Astrocyte (in vitro differentiated cells and primary cell): ENCODE data around the gene RNF169. TPM values are rescaled to one million over a fixed set of nuclear protein-coding genes. Genes with fewer than 3 reads are reported as not detected.

ENCODE experiments used
- DNase-seq: peaks from one replicate; pipeline ENCODE4 v3.0.0-alpha.2; 2010; ENCODE audit warnings: low read depth
- FAIRE-seq: peaks from 2 replicates; lab custom pipeline; 2011; peaks lifted over from hg19 to GRCh38; lab: Jason Lieb, UNC
- H2AFZ ChIP-seq: 2 replicates; pipeline ENCODE4 v1.6.0; 2012; ENCODE audit warnings: low read depth, low read length, inconsistent platforms
- H3K27ac ChIP-seq: 2 replicates; pipeline ENCODE4 v1.5.1; 2011; ENCODE audit warnings: low read depth, low read length, inconsistent platforms
- H3K27me3 ChIP-seq: 2 replicates; pipeline ENCODE4 v1.6.0; 2011; ENCODE audit warnings: low read length, inconsistent platforms; ENCODE audit not compliant: insufficient read depth
- H3K36me3 ChIP-seq: 2 replicates; pipeline ENCODE4 v1.5.1; 2011; ENCODE audit warnings: low read length, inconsistent platforms; ENCODE audit not compliant: insufficient read depth
- H3K4me1 ChIP-seq: 2 replicates; pipeline ENCODE4 v1.5.1; 2011; ENCODE audit warnings: low read length, inconsistent platforms; ENCODE audit not compliant: insufficient read depth
- H3K4me2 ChIP-seq: 2 replicates; pipeline ENCODE4 v1.6.0; 2012; ENCODE audit warnings: low read length, inconsistent platforms
- H3K4me3 ChIP-seq: 2 replicates; pipeline ENCODE4 v1.5.1; 2011; ENCODE audit warnings: low read depth, mild to moderate bottlenecking, low read length, inconsistent platforms; ENCODE audit not compliant: insufficient read depth
- H3K79me2 ChIP-seq: 2 replicates; pipeline ENCODE4 v1.6.0; 2012; ENCODE audit warnings: mild to moderate bottlenecking, low read length, inconsistent platforms; ENCODE audit not compliant: insufficient read depth
- H3K9ac ChIP-seq: 2 replicates; pipeline ENCODE4 v1.6.0; 2012; ENCODE audit warnings: mild to moderate bottlenecking, low read length, inconsistent platforms
- H3K9me3 ChIP-seq: 2 replicates; pipeline ENCODE4 v1.5.1; 2012; ENCODE audit warnings: low read depth, mild to moderate bottlenecking, low read length, inconsistent platforms; ENCODE audit not compliant: insufficient read depth
- H4K20me1 ChIP-seq: 2 replicates; pipeline ENCODE4 v1.6.0; 2012; ENCODE audit warnings: low read length, inconsistent platforms; ENCODE audit not compliant: insufficient read depth
- H3K27ac Mint-ChIP-seq: one replicate; pipeline ENCODE4 v1.8.0; 2021; ENCODE audit warnings: mild to moderate bottlenecking, mixed read lengths; ENCODE audit not compliant: unreplicated experiment
- H3K27me3 Mint-ChIP-seq: one replicate; pipeline ENCODE4 v1.8.0; 2021; ENCODE audit warnings: low read depth, mixed read lengths; ENCODE audit not compliant: unreplicated experiment
- H3K36me3 Mint-ChIP-seq: one replicate; pipeline ENCODE4 v1.8.0; 2021; ENCODE audit warnings: low read depth, mixed read lengths; ENCODE audit not compliant: unreplicated experiment
- H3K4me1 Mint-ChIP-seq: one replicate; pipeline ENCODE4 v1.8.0; 2021; ENCODE audit warnings: low read depth, mixed read lengths; ENCODE audit not compliant: unreplicated experiment
- H3K4me3 Mint-ChIP-seq: one replicate; pipeline ENCODE4 v1.8.0; 2021; ENCODE audit warnings: mild to moderate bottlenecking, moderate library complexity, mixed read lengths; ENCODE audit not compliant: unreplicated experiment
- H3K9me3 Mint-ChIP-seq: one replicate; pipeline ENCODE4 v1.8.0; 2021; ENCODE audit warnings: mild to moderate bottlenecking, mixed read lengths; ENCODE audit not compliant: unreplicated experiment
- EZH2 ChIP-seq: IDR thresholded peaks from 2 replicates; pipeline ENCODE4 v1.6.1; 2012; ENCODE audit warnings: mild to moderate bottlenecking, low read length, inconsistent platforms; ENCODE audit not compliant: insufficient read depth
- total RNA-seq: library from RNA; stranded (reverse); gene quantifications from 2 replicates; pipeline ENCODE4 v1.2.1, GENCODE V29; 2021
- TF ChIP-seq, protein P1 (sequence below): IDR thresholded peaks from 2 replicates; pipeline ENCODE4 v1.5.1; 2011; ENCODE audit warnings: low read depth, mild to moderate bottlenecking, inconsistent platforms, low read length, moderate library complexity; ENCODE audit not compliant: insufficient read depth

The RNF169 gene
- total RNA-seq, 1 donor from 2014 or later: 10.7 TPM

DNA sequence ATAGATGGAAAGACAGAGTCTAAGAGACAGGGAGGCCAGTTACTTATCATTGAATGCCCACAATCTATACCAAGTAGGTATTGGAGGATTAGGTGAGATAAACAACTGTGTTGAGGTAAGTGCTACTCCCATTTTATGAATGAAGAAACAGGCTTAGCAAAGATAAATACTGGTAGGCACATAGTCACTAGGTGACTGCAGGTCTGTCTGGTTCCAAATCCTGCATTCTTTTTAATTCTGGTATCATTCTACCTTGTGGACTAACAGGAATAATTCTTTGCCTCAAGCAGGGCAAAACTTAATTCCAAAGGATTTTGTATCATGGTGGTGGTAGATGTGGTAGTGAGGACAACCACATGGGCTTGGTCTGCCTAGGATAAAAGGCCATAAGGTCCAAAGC lies 28.4 kb downstream of the RNF169 start:
- peaks cover 98% of the 10 kb centered on the region for H3K79me2 ChIP-seq
- H3K27me3 ChIP-seq: no peaks in the 10 kb centered on the region
- H3K9me3 Mint-ChIP-seq: no peaks in the 10 kb centered on the region
- no peak overlapping the region for H3K4me3 ChIP-seq
- H3K4me2 ChIP-seq: no peak overlapping the region
- H3K27ac Mint-ChIP-seq: no peak overlapping the region
- FAIRE-seq (no peak), DNase-seq (no peak)
- no peaks in the 10 kb centered on the region for H3K9me3 ChIP-seq
- H3K36me3 Mint-ChIP-seq: no peaks in the 10 kb centered on the region
- TF ChIP-seq, protein P1, sequence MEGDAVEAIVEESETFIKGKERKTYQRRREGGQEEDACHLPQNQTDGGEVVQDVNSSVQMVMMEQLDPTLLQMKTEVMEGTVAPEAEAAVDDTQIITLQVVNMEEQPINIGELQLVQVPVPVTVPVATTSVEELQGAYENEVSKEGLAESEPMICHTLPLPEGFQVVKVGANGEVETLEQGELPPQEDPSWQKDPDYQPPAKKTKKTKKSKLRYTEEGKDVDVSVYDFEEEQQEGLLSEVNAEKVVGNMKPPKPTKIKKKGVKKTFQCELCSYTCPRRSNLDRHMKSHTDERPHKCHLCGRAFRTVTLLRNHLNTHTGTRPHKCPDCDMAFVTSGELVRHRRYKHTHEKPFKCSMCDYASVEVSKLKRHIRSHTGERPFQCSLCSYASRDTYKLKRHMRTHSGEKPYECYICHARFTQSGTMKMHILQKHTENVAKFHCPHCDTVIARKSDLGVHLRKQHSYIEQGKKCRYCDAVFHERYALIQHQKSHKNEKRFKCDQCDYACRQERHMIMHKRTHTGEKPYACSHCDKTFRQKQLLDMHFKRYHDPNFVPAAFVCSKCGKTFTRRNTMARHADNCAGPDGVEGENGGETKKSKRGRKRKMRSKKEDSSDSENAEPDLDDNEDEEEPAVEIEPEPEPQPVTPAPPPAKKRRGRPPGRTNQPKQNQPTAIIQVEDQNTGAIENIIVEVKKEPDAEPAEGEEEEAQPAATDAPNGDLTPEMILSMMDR: no peak
- no peak for TF ChIP-seq EZH2
- no peaks in the 10 kb centered on the region for H3K27me3 Mint-ChIP-seq
- no peak overlapping the region for H3K4me3 Mint-ChIP-seq
- no peak overlapping the region for H2AFZ ChIP-seq
- H4K20me1 ChIP-seq: peaks cover 80% of the 10 kb centered on the region
- no peak overlapping the region for H3K27ac ChIP-seq
- H3K36me3 ChIP-seq: no peaks in the 10 kb centered on the region
- peaks cover 3% of the 10 kb centered on the region for H3K4me1 Mint-ChIP-seq
- no peaks in the 10 kb centered on the region for H3K4me1 ChIP-seq
- no peak overlapping the region for H3K9ac ChIP-seq

DNA sequence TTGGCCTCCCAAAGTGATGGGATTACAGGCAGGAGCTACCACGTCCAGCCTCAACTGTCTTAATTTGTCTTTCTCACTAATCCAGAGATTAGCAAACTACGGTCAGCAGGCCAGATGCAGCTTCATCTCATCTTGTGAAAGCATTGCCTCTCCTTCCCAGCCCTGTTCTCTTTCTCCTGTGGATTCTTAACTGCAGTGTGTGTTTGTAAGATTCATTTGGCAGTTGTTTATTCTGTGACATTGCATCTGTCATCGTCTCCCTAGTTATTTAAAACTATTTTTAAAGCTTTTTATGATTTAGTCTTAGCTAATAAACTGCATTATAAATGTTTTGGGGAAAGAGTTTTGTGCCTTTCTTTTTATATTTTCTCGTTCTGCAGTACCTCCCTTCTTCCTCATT lies 29.2 kb downstream of the RNF169 start:
- Histone ChIP-seq H4K20me1 (peaks cover 80% of the 10 kb centered on the region), H3K4me2 (no peak overlapping the region), H3K27me3 (no peaks in the 10 kb centered on the region), H3K4me1 (peaks cover under 1% of the 10 kb centered on the region), H3K36me3 (no peaks in the 10 kb centered on the region), H3K27ac (no peak overlapping the region), H2AFZ (no peak overlapping the region), H3K4me3 (no peak overlapping the region), H3K9ac (no peak overlapping the region), H3K9me3 (no peaks in the 10 kb centered on the region), H3K79me2 (peaks cover 96% of the 10 kb centered on the region)
- Mint-ChIP-seq H3K27ac (no peak overlapping the region), H3K9me3 (no peaks in the 10 kb centered on the region), H3K36me3 (no peaks in the 10 kb centered on the region), H3K4me1 (peaks cover 5% of the 10 kb centered on the region), H3K4me3 (no peak overlapping the region), H3K27me3 (no peaks in the 10 kb centered on the region)
- TF ChIP-seq EZH2: no peak
- TF ChIP-seq, protein P1: no peak
- no peak for FAIRE-seq
- DNase-seq: no peak

DNA sequence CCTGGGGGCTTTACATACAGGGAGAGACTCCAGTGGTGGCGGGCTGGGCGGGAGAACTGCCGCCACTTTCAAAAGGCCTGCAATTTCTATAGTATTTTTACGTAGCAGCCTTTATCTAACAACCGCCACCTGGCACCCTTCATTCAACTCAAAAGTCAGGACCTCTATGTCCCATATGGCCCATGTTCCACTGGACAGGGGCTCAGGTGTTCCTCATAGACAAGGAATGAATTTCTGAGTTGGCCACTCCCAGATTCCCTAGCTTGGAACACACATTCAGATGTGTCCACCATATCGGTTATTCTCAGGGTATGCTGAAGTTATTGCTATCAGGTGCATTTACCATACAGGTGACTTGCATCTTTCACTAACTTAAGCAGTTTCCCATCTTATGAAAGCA lies 29.9 kb downstream of the RNF169 start:
- Histone ChIP-seq H3K9me3 (no peaks in the 10 kb centered on the region), H4K20me1 (peaks cover 79% of the 10 kb centered on the region), H3K27ac (no peak overlapping the region), H3K79me2 (peaks cover 96% of the 10 kb centered on the region), H3K36me3 (no peaks in the 10 kb centered on the region), H3K4me1 (peaks cover 8% of the 10 kb centered on the region), H3K9ac (no peak overlapping the region), H3K4me2 (no peak overlapping the region), H3K4me3 (no peak overlapping the region), H2AFZ (no peak overlapping the region), H3K27me3 (no peaks in the 10 kb centered on the region)
- TF ChIP-seq EZH2: no peak
- TF ChIP-seq, protein P1: no peak
- Mint-ChIP-seq H3K9me3 (no peaks in the 10 kb centered on the region), H3K4me3 (no peak overlapping the region), H3K36me3 (no peaks in the 10 kb centered on the region), H3K27ac (no peak overlapping the region), H3K27me3 (no peaks in the 10 kb centered on the region), H3K4me1 (peaks cover 10% of the 10 kb centered on the region)
- DNase-seq (no peak), FAIRE-seq (no peak)
